Left ventricle myocardium inferior (tissue), 1 donor: ENCODE results near the gene STK26. TPM values are rescaled to one million over a fixed set of nuclear protein-coding genes. Genes with fewer than 3 reads are reported as not detected.

Experiments
- DNase-seq: peaks from one replicate; pipeline ENCODE4 v3.0.0-alpha.2; 2020
- H3K27ac ChIP-seq: fragments of 200-600 bp; replicated peaks from 2 replicates; pipeline ENCODE4 v1.8.0; 2021
- H3K27me3 ChIP-seq: fragments of 200-600 bp; 2 replicates; pipeline ENCODE4 v1.8.0; 2021; ENCODE audit warnings: low read depth
- H3K36me3 ChIP-seq: fragments of 200-600 bp; 2 replicates; pipeline ENCODE4 v1.8.0; 2021
- H3K4me1 ChIP-seq: fragments of 200-600 bp; 2 replicates; pipeline ENCODE4 v1.8.0; 2021
- H3K4me3 ChIP-seq: fragments of 200-600 bp; 2 replicates; pipeline ENCODE4 v1.8.0; 2021; ENCODE audit warnings: mild to moderate bottlenecking, moderate library complexity
- H3K9me3 ChIP-seq: fragments of 200-600 bp; replicated peaks from 2 replicates; pipeline ENCODE4 v1.8.0; 2021
- intact Hi-C: fragments of 100-400 bp; cut with micrococcal nuclease; formaldehyde crosslinking; loops from one replicate; pipeline ENCODE4 v1.11.0; 2022
- total RNA-seq: library from RNA; stranded (reverse); fragmentation: NEBNext Ultra II Directional; extraction: Animal tissue kit (Norgen Biotek cat#: 25700); gene quantifications from one replicate; pipeline ENCODE4 v1.2.1, GENCODE V29; 2021
- TF ChIP-seq, protein P1 (sequence below): fragments of 200-600 bp; IDR thresholded peaks from 2 replicates; pipeline ENCODE4 v1.8.0; 2021; ENCODE audit warnings: antibody characterized with exemption, mild to moderate bottlenecking, borderline replicate concordance
- donor health status: DM: no; HTN: yes; CAD: no; lungs with severe emphysema.

Gene STK26
- total RNA-seq, 1 donor from 2014 or later, result 0.80 TPM

DNA sequence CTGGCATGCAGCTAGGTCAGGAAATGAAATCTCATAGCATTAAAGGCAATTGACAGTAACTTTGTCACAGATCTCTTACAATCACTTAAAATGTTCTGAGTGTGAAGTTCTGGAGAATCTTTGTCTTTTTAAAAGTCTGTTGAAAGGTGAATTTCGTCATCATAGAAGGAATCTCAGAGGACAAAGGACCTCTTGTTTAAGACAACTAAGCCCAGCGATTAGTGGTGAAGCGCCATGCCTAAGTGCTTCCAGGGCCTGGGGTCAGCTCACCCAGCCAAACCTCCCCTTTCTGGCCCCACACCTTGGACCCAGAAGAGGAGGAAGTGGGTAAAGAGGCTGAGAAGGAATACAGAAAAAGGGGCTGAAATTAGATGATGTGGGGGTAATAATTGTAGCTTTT, 96.2 kb downstream of the STK26 start:
- Histone ChIP-seq H3K36me3 (no peaks in the 10 kb centered on the region), H3K9me3 (no peaks in the 10 kb centered on the region), H3K4me1 (no peaks in the 10 kb centered on the region), H3K4me3 (no peak overlapping the region), H3K27me3 (no peaks in the 10 kb centered on the region), H3K27ac (no peak overlapping the region)
- DNase-seq, result no peak
- TF ChIP-seq, protein P1, sequence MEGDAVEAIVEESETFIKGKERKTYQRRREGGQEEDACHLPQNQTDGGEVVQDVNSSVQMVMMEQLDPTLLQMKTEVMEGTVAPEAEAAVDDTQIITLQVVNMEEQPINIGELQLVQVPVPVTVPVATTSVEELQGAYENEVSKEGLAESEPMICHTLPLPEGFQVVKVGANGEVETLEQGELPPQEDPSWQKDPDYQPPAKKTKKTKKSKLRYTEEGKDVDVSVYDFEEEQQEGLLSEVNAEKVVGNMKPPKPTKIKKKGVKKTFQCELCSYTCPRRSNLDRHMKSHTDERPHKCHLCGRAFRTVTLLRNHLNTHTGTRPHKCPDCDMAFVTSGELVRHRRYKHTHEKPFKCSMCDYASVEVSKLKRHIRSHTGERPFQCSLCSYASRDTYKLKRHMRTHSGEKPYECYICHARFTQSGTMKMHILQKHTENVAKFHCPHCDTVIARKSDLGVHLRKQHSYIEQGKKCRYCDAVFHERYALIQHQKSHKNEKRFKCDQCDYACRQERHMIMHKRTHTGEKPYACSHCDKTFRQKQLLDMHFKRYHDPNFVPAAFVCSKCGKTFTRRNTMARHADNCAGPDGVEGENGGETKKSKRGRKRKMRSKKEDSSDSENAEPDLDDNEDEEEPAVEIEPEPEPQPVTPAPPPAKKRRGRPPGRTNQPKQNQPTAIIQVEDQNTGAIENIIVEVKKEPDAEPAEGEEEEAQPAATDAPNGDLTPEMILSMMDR, result no peak
- intact Hi-C loops, result no loop called here

DNA sequence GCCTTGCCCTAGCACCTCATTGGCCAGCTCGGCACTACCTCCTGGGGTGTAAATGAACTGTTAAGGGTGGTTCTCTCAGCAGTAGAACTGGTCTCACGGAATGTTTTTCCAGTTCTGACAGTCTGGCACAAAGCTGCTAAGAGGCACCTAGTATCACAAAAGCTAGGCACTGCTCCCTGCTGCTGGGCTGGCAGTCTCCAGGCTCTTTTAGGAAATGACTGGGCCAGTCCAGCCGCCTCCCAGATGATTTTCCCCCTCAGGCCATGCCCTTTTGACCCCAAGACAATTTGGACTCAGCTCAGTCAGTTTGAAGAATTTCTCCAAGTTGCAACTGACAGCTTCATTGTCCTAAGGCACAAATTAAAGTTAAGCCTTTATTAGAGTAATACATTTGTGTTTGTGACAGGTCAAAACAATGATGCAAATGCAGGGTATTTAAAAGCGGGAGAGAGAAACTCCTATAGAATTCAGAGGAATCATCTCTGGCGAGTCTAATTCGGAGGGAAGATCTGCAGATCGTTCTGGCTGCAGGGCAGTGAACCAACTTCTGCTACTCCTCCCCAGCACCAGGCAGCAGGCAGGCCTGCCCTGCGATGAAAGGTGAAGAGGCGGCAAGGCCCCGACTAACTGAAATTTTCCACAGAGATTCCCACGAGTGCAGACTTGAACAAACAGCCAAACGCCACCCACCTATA, 96.9 kb downstream of the STK26 start:
- H3K27me3 ChIP-seq, result no peaks in the 10 kb centered on the region
- intact Hi-C loops, result no loop called here
- TF ChIP-seq, protein P1, result no peak
- no peaks in the 10 kb centered on the region for H3K36me3 ChIP-seq
- H3K4me1 ChIP-seq, result no peaks in the 10 kb centered on the region
- no peaks in the 10 kb centered on the region for H3K9me3 ChIP-seq
- H3K27ac ChIP-seq, result no peak overlapping the region
- H3K4me3 ChIP-seq, result no peak overlapping the region
- no peak for DNase-seq

DNA sequence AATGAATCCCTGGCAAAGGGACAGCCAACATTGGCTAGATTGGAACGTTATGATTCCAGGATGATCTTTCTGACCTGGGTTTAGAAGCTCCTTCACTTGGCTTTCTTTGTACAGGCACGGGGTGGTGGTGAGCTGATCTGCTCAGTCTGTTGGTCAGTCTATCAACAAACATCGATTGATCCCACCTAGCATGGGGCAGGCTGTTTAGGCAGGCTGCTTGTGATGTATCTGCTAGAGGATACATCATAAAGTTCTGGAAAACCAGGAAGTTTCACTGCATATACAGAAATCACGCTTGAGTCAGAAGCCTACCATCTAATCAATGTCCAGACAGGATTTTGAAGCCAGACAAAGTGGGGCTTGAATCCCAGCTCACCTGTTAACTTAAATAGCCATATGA, 97.8 kb downstream of the STK26 start:
- intact Hi-C loops, result no loop called here
- Histone ChIP-seq H3K9me3 (no peaks in the 10 kb centered on the region), H3K27ac (no peak overlapping the region), H3K27me3 (no peaks in the 10 kb centered on the region), H3K4me3 (no peak overlapping the region), H3K4me1 (no peaks in the 10 kb centered on the region), H3K36me3 (no peaks in the 10 kb centered on the region)
- DNase-seq, result no peak
- TF ChIP-seq, protein P1, result no peak

Other genes with a start within 250 kb of the STK26 start
- gene FRMD7, start 104.7 kb downstream of the STK26 start, total RNA-seq, result 0.14 TPM
- 15.3 TPM for gene RAP2C, start 196.1 kb downstream of the STK26 start, total RNA-seq